HG03025 (cell line): ENCODE results near the gene GBE1.

Experiments
- ATAC-seq: cut with Tn5 transposase; IDR thresholded peaks from one replicate; pipeline ENCODE4 v1.9.1; 2021; ENCODE audit warnings: mild to moderate bottlenecking, moderate library complexity; ENCODE audit not compliant: unreplicated experiment, low FRiP score

The GBE1 gene

DNA sequence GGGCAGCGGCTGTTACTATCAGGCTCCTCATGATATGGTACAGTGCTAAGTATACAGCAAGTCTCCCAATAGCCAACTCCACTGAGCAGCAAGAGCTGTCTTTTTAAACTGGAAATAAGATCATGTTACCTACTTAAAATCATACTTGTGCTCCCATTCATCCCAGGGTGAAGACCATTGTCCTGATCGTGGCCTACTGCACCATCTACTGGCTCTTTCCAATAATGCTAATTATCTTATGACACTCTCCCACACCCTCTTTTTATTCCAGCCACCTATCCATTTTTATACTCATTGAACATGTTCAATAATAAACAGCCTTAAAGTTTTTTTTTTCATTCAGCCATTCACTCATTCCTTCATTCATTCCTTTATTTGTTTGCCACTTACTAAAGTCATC lies 117.7 kb downstream of the GBE1 start:
- ATAC-seq = no peak

DNA sequence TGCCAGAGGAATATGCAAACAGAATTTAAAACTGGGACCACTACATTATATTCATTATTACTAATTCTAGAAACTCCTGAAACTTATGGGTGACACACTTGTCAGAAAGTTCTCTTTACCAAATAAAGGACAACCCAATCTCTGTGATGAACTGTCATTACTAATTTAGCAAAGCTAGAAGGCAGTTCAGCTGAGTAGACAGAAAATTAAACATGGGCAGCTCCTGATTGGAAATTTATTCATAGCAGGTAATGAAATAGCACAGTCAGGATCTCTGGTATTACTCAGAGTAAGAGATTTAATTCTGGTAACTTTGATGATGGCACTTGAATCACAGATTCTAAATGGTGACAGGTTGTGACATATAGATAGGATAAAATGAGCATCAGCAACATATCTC lies 123.0 kb downstream of the GBE1 start:
- ATAC-seq = no peak

DNA sequence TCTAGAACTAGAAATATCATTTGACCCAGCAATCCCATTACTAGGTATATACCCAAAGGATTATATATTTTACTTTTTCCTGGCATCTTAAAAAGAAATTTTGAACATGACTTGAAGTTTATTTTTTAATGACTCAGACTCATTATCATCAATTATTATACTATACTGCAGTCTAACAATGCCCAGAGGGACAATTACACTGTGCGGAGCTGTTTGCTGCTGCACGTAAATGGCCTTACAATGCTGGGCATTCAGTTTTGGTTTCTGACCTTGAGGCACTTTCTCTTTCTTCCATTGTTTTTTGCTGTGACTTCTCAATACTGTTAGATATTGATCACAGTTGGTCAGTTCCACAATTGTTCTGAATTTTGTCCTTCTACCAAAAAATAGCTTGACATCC lies 128.8 kb downstream of the GBE1 start:
- ATAC-seq = no peak

DNA sequence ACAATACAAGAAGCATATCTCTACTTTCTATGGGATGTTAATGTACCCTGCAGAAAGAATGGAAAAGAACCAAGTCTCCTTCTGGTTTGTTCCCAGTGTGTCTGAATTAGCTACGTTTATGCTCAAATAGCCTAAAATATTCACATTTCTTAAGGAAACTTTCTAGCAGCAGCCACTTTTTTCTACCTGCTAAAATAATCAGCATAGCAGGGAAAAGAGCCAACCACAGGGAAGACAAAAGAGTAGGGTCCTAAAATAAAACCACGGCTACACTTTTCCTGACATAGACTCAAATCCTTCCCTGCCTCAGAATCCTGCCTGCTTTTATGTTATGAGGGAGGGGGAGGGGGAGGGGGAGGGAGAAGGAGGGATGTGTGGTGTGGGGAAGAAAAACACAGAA lies 136.7 kb downstream of the GBE1 start:
- ATAC-seq = no peak

DNA sequence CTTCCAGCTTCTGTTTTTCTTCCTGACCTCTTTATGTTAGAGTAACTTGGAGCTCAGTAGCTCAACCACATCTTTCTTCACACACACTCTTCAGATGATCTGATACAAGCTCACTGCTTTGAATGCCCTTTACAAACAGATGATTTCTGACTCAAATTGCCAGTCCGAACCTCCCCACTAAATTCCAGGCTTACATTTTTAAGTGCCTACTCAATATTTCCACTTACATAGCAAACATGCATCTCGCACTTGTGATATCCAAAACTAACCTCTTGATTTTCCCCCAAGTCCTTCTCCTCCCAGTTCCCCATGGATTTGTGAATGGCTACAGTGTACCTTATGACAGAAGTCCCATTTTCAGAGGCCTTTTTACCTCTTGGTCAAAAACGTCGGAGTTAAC lies 139.1 kb downstream of the GBE1 start:
- ATAC-seq = no peak

DNA sequence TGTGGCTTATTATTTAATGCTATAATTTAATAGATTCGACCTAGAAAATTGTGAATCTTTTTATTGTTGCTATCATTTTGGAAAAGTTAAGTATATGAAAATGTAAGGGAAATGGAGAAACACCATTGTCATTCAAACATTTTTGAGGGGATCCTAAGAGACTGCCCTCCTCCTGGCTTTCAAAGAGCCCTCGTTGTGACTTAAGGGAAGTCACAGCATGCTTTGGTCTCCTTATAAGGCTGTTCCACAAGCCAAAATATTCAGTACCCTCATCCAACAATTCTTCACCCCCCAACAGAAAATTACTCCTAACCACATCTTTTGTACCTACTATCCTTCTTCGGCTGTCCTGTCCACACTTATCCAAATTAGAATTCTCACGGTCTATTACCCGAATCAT lies 140.2 kb downstream of the GBE1 start:
- ATAC-seq = no peak

DNA sequence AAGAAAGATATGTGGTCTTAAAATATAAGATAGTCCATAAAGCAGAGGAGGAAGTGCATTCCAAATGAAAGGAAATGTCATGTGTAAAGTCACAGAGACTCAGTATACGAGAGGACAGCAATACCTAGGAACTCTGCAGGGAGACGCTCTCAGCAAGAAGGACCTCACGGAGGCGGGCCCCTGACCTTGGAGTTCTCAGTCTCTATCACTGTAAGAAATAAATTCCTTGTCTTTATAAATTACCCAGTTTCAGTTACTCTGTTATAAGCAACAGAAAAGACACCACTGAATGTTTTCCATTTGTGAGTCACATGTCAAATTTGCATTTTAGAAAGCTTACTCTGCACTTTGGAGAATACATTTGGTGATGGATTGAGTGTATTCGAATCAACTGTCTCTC lies 140.6 kb downstream of the GBE1 start:
- ATAC-seq = no peak

DNA sequence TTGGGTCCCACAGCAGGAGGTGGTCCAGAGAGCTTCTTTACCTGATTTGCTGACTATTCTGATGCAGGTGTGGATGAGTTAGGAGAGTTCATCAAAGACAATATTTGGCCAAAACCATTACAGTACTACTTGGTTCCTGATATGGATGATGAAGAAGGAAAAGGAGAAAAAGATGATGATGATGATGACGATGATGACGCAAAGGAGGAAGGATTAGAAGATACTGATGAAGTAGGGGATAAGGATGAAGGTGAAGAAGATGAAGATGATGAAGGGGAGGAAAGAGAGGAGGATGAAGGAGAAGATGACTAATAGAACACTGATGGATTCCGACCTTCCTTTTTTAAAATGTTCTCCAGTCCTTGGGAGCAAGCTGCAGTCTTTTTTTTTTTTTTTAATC lies 148.7 kb downstream of the GBE1 start:
- no peak for ATAC-seq

DNA sequence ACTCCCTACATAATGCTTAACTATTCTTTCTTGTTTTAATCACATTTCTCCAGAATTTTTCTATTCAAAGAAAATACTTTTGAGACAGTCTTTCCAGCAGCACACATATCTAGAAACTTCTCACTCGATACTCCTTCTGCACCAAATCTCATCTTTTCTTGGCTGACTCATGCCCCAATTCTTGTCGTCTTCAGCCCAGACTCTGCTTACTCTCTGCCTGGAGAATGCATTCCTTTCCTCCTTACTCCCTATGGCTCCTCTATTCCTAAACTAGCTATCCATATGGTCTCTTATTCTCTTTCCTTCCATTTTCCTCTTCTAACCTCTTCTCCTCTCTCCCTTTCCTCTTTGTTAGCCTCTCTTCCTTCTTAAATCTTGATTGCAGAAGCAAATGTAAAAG lies 158.7 kb downstream of the GBE1 start:
- ATAC-seq = no peak

DNA sequence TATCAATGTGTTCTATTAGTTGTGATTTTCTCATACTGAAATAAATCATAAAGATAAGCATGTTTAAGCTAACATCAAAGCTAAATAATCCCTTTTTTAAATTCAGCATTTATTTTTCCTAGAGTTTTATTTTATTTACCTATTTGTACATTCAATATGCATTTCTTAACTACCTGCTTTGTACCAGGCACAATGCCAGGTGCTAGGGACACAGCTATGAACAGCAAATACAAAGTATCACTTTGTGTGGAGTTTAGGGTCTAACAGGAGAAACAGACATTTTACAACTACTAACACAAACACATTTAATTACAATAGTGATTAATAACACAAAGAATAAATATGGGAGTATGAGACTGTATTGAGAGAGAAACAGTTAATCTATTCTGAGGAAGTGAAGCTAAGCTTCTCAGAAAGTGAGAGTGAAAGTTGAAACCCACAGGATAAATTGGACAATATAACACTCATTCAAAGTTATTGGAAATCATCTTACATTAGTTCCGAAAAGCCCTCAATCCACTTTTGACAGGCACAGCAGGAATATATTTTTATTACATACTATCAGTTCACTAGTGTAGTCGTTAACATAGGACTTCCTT lies 159.6 kb downstream of the GBE1 start:
- ATAC-seq = no peak

DNA sequence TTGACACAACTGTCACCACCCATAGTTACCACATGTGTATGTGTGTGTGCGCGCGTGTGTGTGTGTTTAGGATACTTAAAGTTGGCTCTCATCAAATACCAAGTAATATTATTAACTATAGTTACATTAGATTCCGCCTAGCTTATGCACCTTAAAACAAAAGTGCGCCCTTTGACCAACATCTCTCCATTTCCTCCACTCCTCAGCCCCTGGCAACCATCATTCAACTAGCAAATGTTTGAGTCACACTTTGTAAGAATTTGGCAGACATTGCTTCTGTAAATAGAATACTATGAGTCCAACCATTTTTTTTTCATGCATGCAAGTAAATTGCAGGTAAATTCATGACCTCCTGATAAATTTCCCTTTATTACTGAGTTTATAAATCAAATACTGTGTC lies 169.3 kb downstream of the GBE1 start:
- ATAC-seq = no peak

DNA sequence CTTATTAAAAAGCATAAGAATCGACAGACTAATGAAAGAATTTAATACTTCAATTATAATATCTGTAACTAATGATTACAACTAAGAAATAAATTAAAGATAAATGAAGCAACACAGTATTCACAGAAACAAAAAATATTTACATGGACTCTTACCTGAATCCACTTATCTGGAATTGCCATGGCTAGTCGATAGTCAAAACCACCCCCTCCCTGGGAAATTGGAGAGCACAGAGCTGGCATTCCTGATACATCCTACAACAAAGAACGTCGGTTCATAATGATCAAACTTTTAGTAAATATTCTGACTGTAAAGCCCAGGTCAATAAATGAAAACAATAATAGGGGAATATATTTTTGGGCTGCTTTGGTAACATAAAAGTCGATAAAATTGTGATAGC lies 175.5 kb downstream of the GBE1 start:
- ATAC-seq = no peak

DNA sequence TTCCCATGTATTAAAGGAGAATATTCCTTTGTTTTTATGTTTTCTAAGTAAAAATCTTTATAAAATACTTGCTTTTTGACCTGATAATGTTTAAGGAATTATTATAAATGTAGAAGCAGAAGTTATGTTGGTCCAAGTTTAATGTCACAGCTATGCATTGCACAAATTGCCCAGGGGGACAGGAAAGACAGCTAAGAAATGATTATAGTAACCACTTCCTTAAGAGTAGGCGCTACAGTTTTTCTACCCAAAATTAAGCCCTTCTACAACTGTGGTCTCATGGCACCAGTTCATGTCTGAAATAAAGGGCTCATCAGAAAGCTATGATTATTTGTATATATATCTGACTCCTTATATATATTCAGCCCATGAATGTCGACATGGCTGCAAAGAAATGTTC lies 176.4 kb downstream of the GBE1 start:
- ATAC-seq = no peak

DNA sequence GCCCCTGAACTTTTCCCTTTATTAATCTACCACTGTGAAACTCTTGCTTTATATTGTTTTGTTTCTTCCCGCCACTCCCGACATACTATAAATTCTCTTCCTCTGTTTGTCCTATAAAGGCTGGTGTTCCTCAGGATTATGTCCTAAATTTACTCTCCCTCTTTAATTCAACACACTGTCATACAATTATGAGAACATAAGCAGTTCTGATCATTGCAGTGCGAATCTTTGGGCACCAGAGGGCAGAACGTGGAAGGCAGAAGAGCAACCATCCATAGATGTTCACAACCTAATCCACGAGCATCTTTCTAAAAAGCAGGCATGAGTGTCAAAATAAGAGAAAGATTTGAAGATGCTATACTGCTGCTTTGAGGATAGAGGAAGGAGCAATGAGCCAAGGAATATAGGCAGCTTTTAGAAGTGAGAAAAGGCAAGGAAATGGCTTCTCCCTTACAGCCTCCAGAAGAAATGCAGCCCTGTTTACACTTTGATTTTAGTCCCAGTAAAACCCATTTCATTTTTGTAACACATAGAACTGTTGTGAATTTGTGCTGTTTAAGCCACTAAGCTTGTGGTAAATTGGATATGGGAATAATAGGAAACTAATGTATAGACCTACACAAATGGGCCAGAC lies 179.4 kb downstream of the GBE1 start:
- no peak for ATAC-seq

DNA sequence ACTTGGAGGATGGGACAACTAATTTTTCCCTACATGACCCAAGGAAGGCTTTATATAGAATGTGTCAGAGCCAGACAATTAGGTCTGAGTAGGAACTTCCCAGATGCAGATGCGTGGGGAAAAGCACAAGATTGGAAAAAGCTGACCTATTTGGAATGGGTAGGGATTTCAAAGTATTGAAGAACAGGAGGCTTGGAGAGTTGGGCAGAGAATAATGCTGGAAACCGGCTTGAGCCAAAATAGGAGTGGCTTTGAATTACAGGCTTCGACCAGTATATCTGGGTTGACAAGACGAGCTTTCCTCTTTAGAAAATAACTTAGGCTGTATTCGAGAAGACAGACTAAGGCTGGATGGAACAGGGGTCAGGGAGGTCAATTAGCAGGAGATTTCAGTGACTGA lies 181.1 kb downstream of the GBE1 start:
- no peak for ATAC-seq

DNA sequence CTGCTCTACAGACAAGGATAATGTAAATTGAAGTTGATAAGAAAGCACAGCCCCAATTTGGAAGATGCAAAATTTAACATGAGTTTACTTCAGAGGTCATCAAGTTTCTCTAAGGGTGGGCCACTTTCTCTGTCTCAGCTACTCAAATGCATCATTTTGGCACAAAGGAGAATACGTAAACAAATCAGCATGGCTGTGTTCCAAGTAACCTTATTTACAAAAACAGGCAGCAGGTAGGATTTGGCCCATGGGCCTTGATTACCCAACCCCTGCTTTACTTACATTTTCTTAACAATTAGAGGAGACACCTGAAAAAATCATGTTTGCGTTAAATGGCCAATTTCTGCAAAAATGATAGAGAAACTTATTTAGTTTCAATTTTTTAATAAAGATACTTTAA lies 181.7 kb downstream of the GBE1 start:
- ATAC-seq = no peak

DNA sequence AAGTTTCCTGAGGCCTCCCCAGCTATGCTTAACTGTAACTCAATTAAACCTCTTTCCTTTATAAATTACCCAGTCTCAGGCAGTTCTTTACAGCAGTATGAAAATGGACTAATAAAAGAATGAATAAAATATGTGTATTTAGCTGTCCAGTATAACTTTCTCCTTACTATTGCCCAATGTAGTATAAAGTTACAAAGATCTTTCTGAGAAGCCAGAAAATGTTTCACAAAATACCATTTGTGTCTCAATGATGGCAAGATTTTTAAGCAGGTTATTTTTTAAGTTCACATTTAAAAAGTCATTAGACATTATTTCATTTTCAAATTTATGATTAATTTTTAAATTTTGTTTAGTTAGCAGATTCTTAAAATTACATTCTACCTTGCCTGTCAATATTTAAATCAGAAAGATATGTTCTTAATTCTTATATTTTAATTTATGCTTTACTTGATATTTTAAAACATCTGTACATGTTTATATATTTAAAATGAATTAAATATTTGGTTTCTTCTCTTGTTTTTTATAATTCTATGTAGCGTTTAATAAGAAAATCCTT lies 189.2 kb downstream of the GBE1 start:
- no peak for ATAC-seq

DNA sequence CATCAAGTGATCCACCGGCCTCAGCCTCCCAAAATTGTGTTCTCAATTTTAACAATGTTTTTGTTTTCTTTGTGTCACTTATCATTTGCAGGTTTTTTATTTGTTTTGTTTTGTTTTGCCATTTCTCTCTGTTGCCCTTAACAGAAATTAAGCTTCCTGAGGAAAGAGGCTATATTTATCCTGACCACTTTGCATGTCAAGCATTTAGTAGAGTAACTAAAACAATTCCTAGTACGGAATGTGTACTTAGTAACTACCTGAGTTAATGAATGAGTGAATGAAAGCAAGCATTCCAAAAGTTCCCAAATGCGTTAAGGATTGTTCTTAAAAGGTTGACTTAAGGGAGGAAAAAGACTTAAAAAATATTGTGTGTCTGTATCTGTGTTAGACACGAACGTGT lies 193.1 kb downstream of the GBE1 start:
- no peak for ATAC-seq

DNA sequence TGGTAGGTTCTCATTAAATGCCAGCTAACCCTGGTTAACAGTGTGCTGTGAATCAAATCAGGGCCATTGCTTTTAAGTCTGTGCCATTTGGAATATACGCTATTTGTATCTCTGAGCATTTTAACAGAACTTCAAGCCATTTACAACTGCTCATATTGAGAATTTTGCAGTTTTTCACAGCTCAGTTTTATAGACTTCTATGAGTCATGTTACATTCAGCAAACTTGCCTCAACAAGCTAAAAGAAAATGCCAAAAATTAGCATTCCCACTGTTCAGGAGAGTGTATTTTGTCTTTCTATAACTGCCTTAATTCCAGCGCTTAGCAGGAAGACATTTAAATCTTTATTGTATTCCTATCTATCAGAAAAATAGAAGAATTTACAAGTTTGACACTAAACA lies 196.4 kb downstream of the GBE1 start:
- no peak for ATAC-seq

DNA sequence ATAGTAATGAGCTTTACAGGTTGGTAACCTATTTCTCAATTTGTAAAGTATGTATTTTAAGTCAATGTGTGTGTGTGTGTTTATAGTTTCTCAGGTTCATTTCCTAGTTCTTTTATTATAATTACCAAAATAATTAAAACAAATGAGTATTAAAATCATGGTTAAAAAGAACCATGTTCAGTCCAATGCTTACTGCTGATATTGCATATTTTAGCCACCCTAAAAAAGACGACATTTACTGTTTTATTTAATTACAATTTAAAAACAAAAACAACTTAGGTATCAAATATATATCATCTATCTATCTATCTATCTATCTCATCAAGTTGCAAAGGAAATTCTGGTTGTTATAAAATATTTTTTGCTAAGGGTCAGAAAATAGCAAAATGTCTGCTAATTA lies 203.3 kb downstream of the GBE1 start:
- ATAC-seq = no peak

DNA sequence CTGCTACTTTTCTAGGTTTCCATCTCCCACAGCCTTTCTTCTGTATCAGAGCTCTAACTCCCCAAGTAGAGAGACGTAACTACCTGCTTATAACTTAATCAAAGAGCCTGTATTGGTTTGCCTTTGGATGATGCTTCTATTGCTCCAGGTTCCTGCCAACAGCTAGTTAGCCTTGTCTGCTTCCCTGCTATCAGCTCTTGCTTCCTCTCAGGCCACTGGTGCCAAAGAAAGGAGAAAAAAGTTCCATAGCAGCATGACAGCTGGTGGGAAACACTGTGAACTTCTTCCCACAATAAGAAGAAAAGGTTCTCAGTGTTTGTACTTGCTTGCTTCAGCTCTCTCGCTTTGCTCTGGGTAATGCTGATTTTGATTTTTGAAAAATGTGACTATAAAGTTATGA lies 206.6 kb downstream of the GBE1 start:
- ATAC-seq = no peak

DNA sequence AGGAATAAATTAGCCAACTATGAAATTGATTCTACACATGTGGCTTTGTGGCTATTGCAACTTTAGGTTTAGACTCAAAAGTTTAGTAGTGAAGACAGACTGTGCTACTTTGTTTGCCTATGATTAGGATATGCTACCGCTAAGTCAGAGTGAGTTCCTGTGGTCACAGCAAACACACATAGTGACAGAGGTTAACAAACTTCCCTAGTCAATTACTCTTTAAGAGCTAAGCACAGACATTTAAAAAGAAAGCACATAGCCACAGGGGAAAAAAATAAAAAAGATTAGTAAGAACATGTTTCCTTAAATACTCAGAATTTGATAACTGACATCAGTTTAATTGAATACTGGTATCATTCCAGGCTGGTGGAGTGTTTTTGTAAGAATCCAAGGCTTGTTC lies 207.1 kb downstream of the GBE1 start:
- peak; percentile 61 for ATAC-seq

DNA sequence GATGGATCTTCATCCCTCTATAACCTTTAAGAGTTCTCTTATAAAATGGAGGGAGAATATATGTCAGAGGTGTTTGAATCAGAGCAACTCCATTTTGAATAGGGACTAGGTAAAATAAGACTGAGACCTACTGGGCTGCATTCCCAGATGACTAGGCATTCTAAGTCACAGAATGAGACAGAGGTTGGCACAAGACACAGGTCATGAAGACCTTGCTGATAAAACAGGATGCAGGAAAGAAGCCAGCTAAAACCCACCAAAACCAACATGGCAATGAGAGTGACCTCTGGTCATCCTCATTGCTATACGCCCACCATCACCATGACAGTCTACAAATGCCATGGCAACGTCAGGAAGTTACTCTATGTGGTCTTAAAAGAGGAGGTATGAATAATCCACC lies 211.0 kb downstream of the GBE1 start:
- no peak for ATAC-seq
